Uterus (tissue), 2 donors: Measurements from ENCODE around the gene TH.
"Not testable (repeated sequence)": the region's sequence is repeated elsewhere in the genome, so short reads cannot be mapped to it uniquely, and the experiment has no call there.

Source experiments
- CTCF ChIP-seq, 4 experiments: fragments of 200-600 bp in 2 of 4; fragments of 450-650 bp in 2 of 4; sonication (generic) in 2 of 4; IDR thresholded peaks; one replicate each; pipeline ENCODE4 v1.5.1; 2016 to 2019; ENCODE audit warnings: antibody characterized with exemption in 4 of 4, mild to moderate bottlenecking in 2 of 4, moderate library complexity in 1 of 4
- POLR2A ChIP-seq, 2 donors: fragments of 450-650 bp; IDR thresholded peaks; one replicate each; pipeline ENCODE4 v1.6.1; 2016; ENCODE audit warnings: antibody characterized with exemption in 2 of 2, mild to moderate bottlenecking in 1 of 2, moderate library complexity in 1 of 2

GRCh38 chr11:2193888-2194595 lies 22.4 kb upstream of the TH start:
- not testable (repeated sequence) for TF ChIP-seq CTCF, POLR2A (IDR thresholded peaks at IDR 0.05)
